ENCODE data around the gene COTL1. TPM values are rescaled to one million over a fixed set of nuclear protein-coding genes. Genes with fewer than 3 reads are reported as not detected.
A peak's percentile ranks its signal among the peaks of the same experiment; 100 is the strongest.

Gene COTL1
- polyA plus RNA-seq, 1 of the 3 experiments (the other 2 are of a cell fraction), result 91.6 TPM

GRCh38 chr16:84593825-84594724 is 23.8 kb downstream of the COTL1 start:
- peak; percentile 58 for DNase-seq
- peaks cover 87% of the 10 kb centered on the region for H3K79me2 ChIP-seq (ENCODE audit: insufficient read depth)
- no peaks in the 10 kb centered on the region for H3K9me3 ChIP-seq
- H3K9ac ChIP-seq, result no peak overlapping the region
- H3K4me2 ChIP-seq, result no peak overlapping the region
- POLR2A ChIA-PET, result no interaction called here
- 74% methylated on average over 23 of the region's 23 CpGs for WGBS (ENCODE audit: low lambda C conversion rate)
- no peaks in the 10 kb centered on the region for H3K27me3 ChIP-seq (ENCODE audit: insufficient read depth)
- no peak overlapping the region for H3K4me3 ChIP-seq (ENCODE audit: low read depth in 2 of 2, low read length in 1 of 2)
- peaks cover 8% of the 10 kb centered on the region in 2 experiments; a peak in 3 of 4 replicates for H3K4me1 ChIP-seq (ENCODE audit: control insufficient read depth in 1 of 2, insufficient read depth in 2 of 2, low read depth in 1 of 2, low read length in 1 of 2)
- no peaks in the 10 kb centered on the region for H3K9me2 ChIP-seq
- peaks cover 2% of the 10 kb centered on the region for H3F3A ChIP-seq (replicated peaks; ENCODE audit: insufficient read depth)
- TF ChIP-seq MXI1 (IDR thresholded peaks at IDR 0.05; ENCODE audit: low read depth, low read length) (no peak), MEF2A (IDR thresholded peaks at IDR 0.05; ENCODE audit: borderline replicate concordance, low read depth) (no peak), GATA2 (CRISPR knock-in tag; IDR thresholded peaks at IDR 0.05) (no peak; the same call in 1 of the 2 replicates), CHD2 (IDR thresholded peaks at IDR 0.05; ENCODE audit: low read length, partially characterized antibody) (no peak), RXRA (IDR thresholded peaks at IDR 0.05; ENCODE audit: borderline replicate concordance, low read depth) (no peak), NFIC (IDR thresholded peaks at IDR 0.05; ENCODE audit: borderline replicate concordance) (no peak), SMC3 (IDR thresholded peaks at IDR 0.05; ENCODE audit: low read depth, low read length) (no peak), TAF1 (IDR thresholded peaks at IDR 0.05; ENCODE audit: borderline replicate concordance, low read depth, low read length) (no peak), ZBTB33 (IDR thresholded peaks at IDR 0.05; ENCODE audit: borderline replicate concordance, low read depth) (no peak), ELF1 (IDR thresholded peaks at IDR 0.05) (no peak), SIN3A (IDR thresholded peaks at IDR 0.05; ENCODE audit: borderline replicate concordance, low read depth, low read length) (no peak), EP300 (IDR thresholded peaks at IDR 0.05; ENCODE audit: borderline replicate concordance in 1 of 2, low read depth in 1 of 2, low read length in 1 of 2) (no peak), RCOR1 (IDR thresholded peaks at IDR 0.05; ENCODE audit: low read length) (no peak), NRF1 (IDR thresholded peaks at IDR 0.05; ENCODE audit: low read depth, low read length) (no peak), TCF12 (IDR thresholded peaks at IDR 0.05) (no peak)
- TF ChIP-seq, protein P1, sequence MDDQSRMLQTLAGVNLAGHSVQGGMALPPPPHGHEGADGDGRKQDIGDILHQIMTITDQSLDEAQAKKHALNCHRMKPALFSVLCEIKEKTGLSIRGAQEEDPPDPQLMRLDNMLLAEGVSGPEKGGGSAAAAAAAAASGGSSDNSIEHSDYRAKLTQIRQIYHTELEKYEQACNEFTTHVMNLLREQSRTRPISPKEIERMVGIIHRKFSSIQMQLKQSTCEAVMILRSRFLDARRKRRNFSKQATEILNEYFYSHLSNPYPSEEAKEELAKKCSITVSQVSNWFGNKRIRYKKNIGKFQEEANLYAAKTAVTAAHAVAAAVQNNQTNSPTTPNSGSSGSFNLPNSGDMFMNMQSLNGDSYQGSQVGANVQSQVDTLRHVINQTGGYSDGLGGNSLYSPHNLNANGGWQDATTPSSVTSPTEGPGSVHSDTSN (IDR thresholded peaks at IDR 0.05), result no peak
- CTCF ChIA-PET, result interaction anchor here (1.2 kb wide), 1 partner anchor 132 kb away, joined by 4 read pairs; no protein-coding TSS in a partner anchor
- H2AFZ ChIP-seq (ENCODE audit: low read depth), result no peak overlapping the region
- H3K36me3 ChIP-seq (replicated peaks in 1 of 2; ENCODE audit: control insufficient read depth in 1 of 2, insufficient read depth in 2 of 2, low read length in 1 of 2), result peaks cover 3 to 14% of the 10 kb centered on the region in 2 experiments
- H3K27ac ChIP-seq (ENCODE audit: low read depth in 2 of 2, low read length in 1 of 2), result no peak overlapping the region
- H4K20me1 ChIP-seq (ENCODE audit: insufficient read depth), result peaks cover 21% of the 10 kb centered on the region; the same call in 1 of the 2 replicates

All from SK-N-SH (cell line).